Memory B cell (primary cell): ENCODE measurements around the gene ATP2B3.

Source experiments
- ATAC-seq: fragments of 150-1000 bp; cut with Tn5 transposase; 2 replicates; pipeline ENCODE4 v1.10.0; 2021; ENCODE audit warnings: low read depth, mild to moderate bottlenecking, moderate library complexity
- DNase-seq, 2 donors: peaks; one replicate each; pipeline ENCODE4 v3.0.0; 2022; ENCODE audit warnings: low spot score in 2 of 2
- H3K27ac Mint-ChIP-seq: one replicate; pipeline ENCODE4 v1.8.0; 2022; ENCODE audit warnings: mild to moderate bottlenecking, moderate library complexity, mixed read lengths
- H3K27me3 Mint-ChIP-seq: one replicate; pipeline ENCODE4 v1.8.0; 2022; ENCODE audit warnings: mixed read lengths
- H3K36me3 Mint-ChIP-seq: one replicate; pipeline ENCODE4 v1.8.0; 2022; ENCODE audit warnings: mild to moderate bottlenecking, mixed read lengths
- H3K4me1 Mint-ChIP-seq: one replicate; pipeline ENCODE4 v1.8.0; 2022; ENCODE audit warnings: mixed read lengths
- H3K4me3 Mint-ChIP-seq: one replicate; pipeline ENCODE4 v1.8.0; 2022; ENCODE audit warnings: mild to moderate bottlenecking, moderate library complexity, mixed read lengths
- H3K9me3 Mint-ChIP-seq: one replicate; pipeline ENCODE4 v1.8.0; 2022; ENCODE audit warnings: mixed read lengths

The ATP2B3 gene

DNA sequence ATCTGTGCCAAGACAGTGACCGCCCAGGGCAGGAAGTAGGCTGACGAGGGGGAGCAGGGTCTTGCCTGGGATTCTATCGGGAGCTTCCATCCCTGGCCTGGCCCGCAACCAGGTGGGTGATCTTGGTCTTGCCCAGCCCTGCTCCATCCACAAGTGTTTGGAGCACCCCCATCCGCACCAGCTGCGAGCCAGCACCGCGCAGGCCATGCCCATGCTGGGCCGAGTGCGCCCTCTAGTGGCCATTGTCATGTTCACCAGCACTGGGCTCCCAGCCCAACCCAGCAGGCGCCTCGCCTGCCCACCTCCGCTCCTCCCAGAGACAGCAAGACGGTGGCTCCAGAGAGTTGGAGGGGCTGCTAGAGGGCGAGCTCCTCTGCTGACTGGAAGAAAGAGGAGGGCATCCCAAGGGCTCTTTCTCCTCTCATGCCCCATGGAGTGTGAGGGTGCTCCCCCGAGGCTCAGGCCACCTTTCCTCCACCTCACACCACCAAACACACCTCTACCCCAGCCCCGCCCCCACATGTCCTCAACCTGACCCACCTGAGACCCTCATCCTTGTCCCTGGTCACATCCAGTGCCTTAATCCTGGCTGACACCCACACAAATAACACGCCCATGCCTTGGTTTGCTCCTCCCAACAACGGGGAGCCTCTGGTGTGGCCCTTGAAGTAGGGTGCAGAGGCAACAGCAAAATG lies 9.8 kb upstream of the ATP2B3 start:
- H3K4me1 Mint-ChIP-seq: no peaks in the 10 kb centered on the region
- no peak overlapping the region for H3K4me3 Mint-ChIP-seq
- no peak overlapping the region for H3K27ac Mint-ChIP-seq
- ATAC-seq (peak; percentile 100), DNase-seq (peak; percentile 78 to 80)
- H3K9me3 Mint-ChIP-seq: no peaks in the 10 kb centered on the region
- H3K36me3 Mint-ChIP-seq: no peaks in the 10 kb centered on the region
- H3K27me3 Mint-ChIP-seq: peaks cover 1% of the 10 kb centered on the region

- H3K4me1 Mint-ChIP-seq: no peaks in the 10 kb centered on the region
- no peak overlapping the region for H3K4me3 Mint-ChIP-seq
- no peaks in the 10 kb centered on the region for H3K9me3 Mint-ChIP-seq
- no peak for ATAC-seq
- H3K27me3 Mint-ChIP-seq: peaks cover 1% of the 10 kb centered on the region
- no peak for DNase-seq
- H3K27ac Mint-ChIP-seq: no peak overlapping the region
- H3K36me3 Mint-ChIP-seq: no peaks in the 10 kb centered on the region
Observed at GRCh38 chrX:153509592-153509991, 7.8 kb upstream of the ATP2B3 start.

DNA sequence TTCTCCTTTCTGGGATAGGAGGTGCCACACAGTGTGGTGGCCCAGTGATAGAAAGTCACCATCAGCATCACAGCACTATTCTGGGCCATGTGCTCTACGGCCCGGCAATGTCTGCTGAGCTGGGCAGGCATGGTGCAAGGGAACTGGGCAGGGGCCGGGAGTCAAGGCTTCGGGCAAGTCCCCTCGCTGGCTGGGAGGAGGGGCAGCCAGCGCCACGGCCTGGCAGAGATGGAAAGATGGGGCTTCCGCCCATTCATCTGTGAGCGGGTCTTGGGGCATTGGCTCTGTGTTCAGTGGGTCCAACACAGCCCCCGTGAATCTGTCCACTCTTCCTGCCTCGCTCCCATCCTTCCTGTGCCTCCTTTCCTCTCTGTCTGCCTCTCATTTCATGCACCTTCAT lies 7.1 kb upstream of the ATP2B3 start:
- no peaks in the 10 kb centered on the region for H3K9me3 Mint-ChIP-seq
- no peaks in the 10 kb centered on the region for H3K36me3 Mint-ChIP-seq
- no peak overlapping the region for H3K27ac Mint-ChIP-seq
- peaks cover 1% of the 10 kb centered on the region for H3K27me3 Mint-ChIP-seq
- ATAC-seq (no peak), DNase-seq (no peak)
- no peaks in the 10 kb centered on the region for H3K4me1 Mint-ChIP-seq
- no peak overlapping the region for H3K4me3 Mint-ChIP-seq

DNA sequence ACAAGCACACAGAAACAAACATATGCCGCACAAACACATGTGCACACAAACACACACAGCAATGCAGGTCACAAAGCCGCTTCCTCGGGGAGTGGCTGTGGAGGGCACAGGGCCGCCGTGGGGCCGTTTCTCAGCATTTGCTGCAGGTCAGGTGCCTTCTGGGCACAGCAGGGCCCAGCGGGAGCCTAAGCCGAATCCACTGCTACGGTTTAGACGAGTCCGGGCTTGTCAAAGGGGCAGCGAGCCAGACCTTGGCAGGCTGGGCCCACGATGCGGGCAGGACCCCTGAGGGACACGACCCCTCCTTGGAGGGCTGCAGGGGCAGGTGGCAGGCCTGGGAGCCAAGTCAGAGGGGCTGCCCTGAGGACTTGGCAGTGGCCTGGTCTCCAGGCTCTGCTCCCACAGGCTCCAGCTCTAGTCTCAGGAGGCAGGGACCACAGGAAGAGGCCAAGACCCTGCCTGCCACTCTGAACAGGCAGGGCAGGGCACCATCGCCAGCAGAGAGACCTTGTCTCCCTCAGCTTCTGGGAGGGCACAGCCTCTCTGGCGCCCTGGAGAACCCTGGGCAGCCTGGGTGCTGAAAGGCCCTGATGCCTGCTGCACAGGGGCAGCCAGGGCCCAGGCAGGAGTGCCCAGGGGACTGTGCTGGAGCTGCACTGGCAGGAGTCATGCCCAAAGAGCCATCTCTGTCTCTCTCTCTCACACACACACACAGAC lies 5.5 kb upstream of the ATP2B3 start:
- Mint-ChIP-seq H3K36me3 (no peaks in the 10 kb centered on the region), H3K4me1 (peaks cover 5% of the 10 kb centered on the region), H3K4me3 (no peak overlapping the region), H3K27ac (no peak overlapping the region), H3K27me3 (peaks cover 8% of the 10 kb centered on the region), H3K9me3 (no peaks in the 10 kb centered on the region)
- DNase-seq (no peak), ATAC-seq (no peak)

- H3K36me3 Mint-ChIP-seq: no peaks in the 10 kb centered on the region
- H3K4me1 Mint-ChIP-seq: peaks cover 5% of the 10 kb centered on the region
- ATAC-seq (no peak), DNase-seq (no peak)
- no peak overlapping the region for H3K4me3 Mint-ChIP-seq
- H3K27ac Mint-ChIP-seq: no peak overlapping the region
- peaks cover 8% of the 10 kb centered on the region for H3K27me3 Mint-ChIP-seq
- no peaks in the 10 kb centered on the region for H3K9me3 Mint-ChIP-seq
Observed at GRCh38 chrX:153512501-153512893, 4.9 kb upstream of the ATP2B3 start.

- H3K27me3 Mint-ChIP-seq: peaks cover 10% of the 10 kb centered on the region
- H3K4me3 Mint-ChIP-seq: no peak overlapping the region
- H3K4me1 Mint-ChIP-seq: peaks cover 5% of the 10 kb centered on the region
- no peaks in the 10 kb centered on the region for H3K36me3 Mint-ChIP-seq
- ATAC-seq (no peak), DNase-seq (no peak)
- H3K9me3 Mint-ChIP-seq: no peaks in the 10 kb centered on the region
- H3K27ac Mint-ChIP-seq: no peak overlapping the region
Observed at GRCh38 chrX:153513265-153513664, 4.2 kb upstream of the ATP2B3 start.

- ATAC-seq (no peak), DNase-seq (no peak)
- Mint-ChIP-seq H3K27ac (no peak overlapping the region), H3K4me1 (peaks cover 5% of the 10 kb centered on the region), H3K27me3 (peaks cover 10% of the 10 kb centered on the region), H3K4me3 (no peak overlapping the region), H3K36me3 (no peaks in the 10 kb centered on the region), H3K9me3 (no peaks in the 10 kb centered on the region)
Observed at GRCh38 chrX:153514259-153514658, 3.2 kb upstream of the ATP2B3 start.

- H3K27me3 Mint-ChIP-seq: peaks cover 12% of the 10 kb centered on the region
- H3K36me3 Mint-ChIP-seq: no peaks in the 10 kb centered on the region
- H3K4me1 Mint-ChIP-seq: peaks cover 5% of the 10 kb centered on the region
- DNase-seq (no peak), ATAC-seq (no peak)
- no peaks in the 10 kb centered on the region for H3K9me3 Mint-ChIP-seq
- no peak overlapping the region for H3K4me3 Mint-ChIP-seq
- H3K27ac Mint-ChIP-seq: no peak overlapping the region
Observed at GRCh38 chrX:153515435-153515834, 2.0 kb upstream of the ATP2B3 start.

GRCh38 chrX:153516073-153516472 lies 1.4 kb upstream of the ATP2B3 start:
- no peak for DNase-seq
- peaks cover 5% of the 10 kb centered on the region for H3K4me1 Mint-ChIP-seq
- no peaks in the 10 kb centered on the region for H3K36me3 Mint-ChIP-seq
- H3K27ac Mint-ChIP-seq: no peak overlapping the region
- no peak overlapping the region for H3K4me3 Mint-ChIP-seq
- H3K27me3 Mint-ChIP-seq: peaks cover 12% of the 10 kb centered on the region
- ATAC-seq: no peak
- H3K9me3 Mint-ChIP-seq: no peaks in the 10 kb centered on the region

DNA sequence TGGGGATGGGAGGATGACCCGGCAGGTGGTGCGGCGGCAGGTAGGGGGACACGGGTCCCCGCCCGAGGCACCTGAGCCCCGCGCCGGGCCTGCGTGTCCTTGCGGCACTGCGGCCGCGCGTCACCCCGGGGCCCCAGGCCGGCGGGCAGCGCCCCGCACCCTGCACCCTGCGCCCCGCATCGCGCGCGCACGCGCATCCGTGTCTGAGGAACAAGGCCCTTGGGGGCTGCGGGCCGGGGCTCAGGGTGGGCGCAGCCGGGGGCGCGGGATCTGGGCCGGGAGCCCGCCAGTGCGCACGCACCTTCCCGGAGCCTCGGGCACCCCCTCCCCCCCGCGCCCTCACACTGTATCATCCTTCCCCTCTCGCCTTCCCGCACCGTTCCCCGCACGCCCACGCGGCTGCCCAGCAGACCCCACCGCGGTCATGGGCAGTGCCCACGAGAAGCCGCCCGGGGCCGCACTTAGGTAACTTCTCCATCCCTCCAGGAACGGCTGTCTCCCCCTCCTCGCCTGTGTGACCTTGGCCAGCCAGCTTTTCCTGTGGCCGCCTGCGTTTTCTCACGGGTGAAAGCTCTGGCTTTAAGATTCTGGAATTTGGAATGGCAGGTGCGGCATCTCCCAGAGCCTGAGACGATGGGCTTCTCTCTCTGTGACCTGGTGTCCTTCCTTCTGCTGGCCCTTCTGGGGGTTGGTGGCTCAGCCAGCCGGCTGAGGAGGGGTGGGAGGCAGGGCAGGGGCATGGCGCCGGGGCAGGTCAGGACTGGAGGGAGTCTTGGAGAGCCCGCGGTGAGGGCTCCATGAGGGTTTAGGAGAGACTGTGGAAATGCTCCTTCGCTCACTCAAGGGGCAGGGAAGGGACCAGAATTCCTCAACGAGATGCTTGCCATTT lies 748 bp downstream of the ATP2B3 start:
- ATAC-seq (no peak), DNase-seq (no peak)
- H3K4me1 Mint-ChIP-seq: peaks cover 5% of the 10 kb centered on the region
- H3K27ac Mint-ChIP-seq: no peak overlapping the region
- peaks cover 15% of the 10 kb centered on the region for H3K27me3 Mint-ChIP-seq
- no peaks in the 10 kb centered on the region for H3K9me3 Mint-ChIP-seq
- H3K4me3 Mint-ChIP-seq: peak overlapping the region; percentile 24
- H3K36me3 Mint-ChIP-seq: no peaks in the 10 kb centered on the region

- Mint-ChIP-seq H3K27ac (no peak overlapping the region), H3K9me3 (no peaks in the 10 kb centered on the region), H3K4me3 (no peak overlapping the region), H3K27me3 (peaks cover 15% of the 10 kb centered on the region), H3K4me1 (peaks cover 5% of the 10 kb centered on the region), H3K36me3 (no peaks in the 10 kb centered on the region)
- ATAC-seq: no peak
- no peak for DNase-seq
Observed at GRCh38 chrX:153519569-153520286, 2.3 kb downstream of the ATP2B3 start.

GRCh38 chrX:153520287-153520917 lies 3.0 kb downstream of the ATP2B3 start:
- H3K27ac Mint-ChIP-seq: no peak overlapping the region
- no peaks in the 10 kb centered on the region for H3K9me3 Mint-ChIP-seq
- no peak for DNase-seq
- no peaks in the 10 kb centered on the region for H3K36me3 Mint-ChIP-seq
- H3K27me3 Mint-ChIP-seq: peaks cover 15% of the 10 kb centered on the region
- ATAC-seq: no peak
- H3K4me3 Mint-ChIP-seq: no peak overlapping the region
- peaks cover 5% of the 10 kb centered on the region for H3K4me1 Mint-ChIP-seq

DNA sequence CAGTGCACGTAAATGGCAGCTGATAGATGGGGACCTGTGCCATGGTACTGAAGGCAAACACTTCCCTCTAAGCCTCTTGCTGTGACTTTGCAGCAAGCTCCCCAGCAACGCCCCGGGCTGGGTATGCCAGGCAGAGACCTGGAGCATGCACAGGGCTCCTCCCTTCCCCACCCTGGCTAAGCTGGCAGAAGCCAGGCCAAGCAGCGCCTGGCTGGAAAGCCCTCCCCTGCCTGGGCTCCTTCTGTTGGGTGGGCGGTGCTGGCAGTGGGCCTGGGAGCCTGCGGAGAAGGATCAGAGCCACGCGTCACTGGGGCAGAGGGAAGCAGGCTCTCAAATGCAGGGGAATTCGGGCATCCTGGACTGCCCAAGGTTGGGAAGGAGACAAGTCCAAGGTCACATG lies 3.6 kb downstream of the ATP2B3 start:
- H3K4me3 Mint-ChIP-seq: no peak overlapping the region
- no peak for ATAC-seq
- peaks cover 2% of the 10 kb centered on the region for H3K4me1 Mint-ChIP-seq
- H3K9me3 Mint-ChIP-seq: no peaks in the 10 kb centered on the region
- no peak overlapping the region for H3K27ac Mint-ChIP-seq
- H3K27me3 Mint-ChIP-seq: peaks cover 13% of the 10 kb centered on the region
- H3K36me3 Mint-ChIP-seq: no peaks in the 10 kb centered on the region
- no peak for DNase-seq
